Subcutaneous abdominal adipose tissue (tissue), 5 donors: ENCODE results near the gene NTSR1.

ENCODE experiments used
- H3K27ac ChIP-seq: one replicate; pipeline ENCODE4 v1.7.0; 2013; ENCODE audit warnings: low read depth, mild to moderate bottlenecking, inconsistent platforms, low read length, moderate library complexity
- H3K27me3 ChIP-seq, 5 donors: one replicate each; pipeline ENCODE4 v1.7.0; 2013; ENCODE audit warnings: low read length in 5 of 5, inconsistent platforms in 1 of 5; ENCODE audit not compliant: control insufficient read depth in 5 of 5, insufficient read depth in 4 of 5
- H3K36me3 ChIP-seq, 5 donors: one replicate each; pipeline ENCODE4 v1.7.0; 2013; ENCODE audit warnings: low read length in 5 of 5; ENCODE audit not compliant: control insufficient read depth in 5 of 5, insufficient read depth in 5 of 5
- H3K4me1 ChIP-seq, 5 donors: one replicate each; pipeline ENCODE4 v1.7.0; 2013; ENCODE audit warnings: low read length in 5 of 5, mild to moderate bottlenecking in 3 of 5, moderate library complexity in 1 of 5; ENCODE audit not compliant: control insufficient read depth in 5 of 5, insufficient read depth in 5 of 5
- H3K4me3 ChIP-seq, 5 donors: one replicate each; pipeline ENCODE4 v1.7.0; 2013; ENCODE audit warnings: low read length in 5 of 5, low read depth in 1 of 5
- H3K9ac ChIP-seq, 5 donors: one replicate each; pipeline ENCODE4 v1.7.0; 2013; ENCODE audit warnings: low read length in 5 of 5, mild to moderate bottlenecking in 4 of 5, moderate library complexity in 3 of 5
- H3K9me3 ChIP-seq, 5 donors: one replicate each; pipeline ENCODE4 v1.7.0; 2013; ENCODE audit warnings: low read length in 5 of 5; ENCODE audit not compliant: control insufficient read depth in 5 of 5
- donor health status: healthy.
- donor health status: healthy.
- donor health status: healthy.
- donor health status: healthy.
- donor health status: healthy.

Gene NTSR1

DNA sequence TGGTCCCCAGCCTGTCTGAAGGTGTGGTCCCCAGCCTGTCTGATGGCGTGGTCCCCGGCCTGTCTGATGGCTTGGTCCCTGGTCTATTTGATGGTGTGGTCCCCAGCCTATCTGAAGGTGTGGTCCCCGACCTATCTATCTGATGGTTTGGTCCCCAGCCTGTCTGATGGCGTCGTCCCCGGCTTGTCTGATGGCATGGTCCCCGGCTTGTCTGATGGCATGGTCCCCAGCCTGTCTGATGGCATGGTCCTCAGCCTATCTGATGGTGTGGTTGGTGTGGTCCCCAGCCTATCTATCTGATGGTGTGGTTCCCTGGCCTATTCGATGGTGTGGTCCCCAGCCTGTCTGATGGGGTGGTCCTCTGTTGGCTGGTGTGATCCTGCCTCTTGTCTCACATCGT, 69.4 kb downstream of the NTSR1 start:
- Histone ChIP-seq H3K27me3 (peaks cover 0 to 21% (median 16%) of the 10 kb centered on the region in 5 donors), H3K36me3 (no peaks in the 10 kb centered on the region), H3K4me1 (peaks cover 3 to 33% (median 27%) of the 10 kb centered on the region in 5 donors), H3K9ac (no peak overlapping the region), H3K27ac (no peak overlapping the region), H3K4me3 (no peak overlapping the region), H3K9me3 (peaks cover 0 to 3% (median 0%) of the 10 kb centered on the region in 5 donors)

DNA sequence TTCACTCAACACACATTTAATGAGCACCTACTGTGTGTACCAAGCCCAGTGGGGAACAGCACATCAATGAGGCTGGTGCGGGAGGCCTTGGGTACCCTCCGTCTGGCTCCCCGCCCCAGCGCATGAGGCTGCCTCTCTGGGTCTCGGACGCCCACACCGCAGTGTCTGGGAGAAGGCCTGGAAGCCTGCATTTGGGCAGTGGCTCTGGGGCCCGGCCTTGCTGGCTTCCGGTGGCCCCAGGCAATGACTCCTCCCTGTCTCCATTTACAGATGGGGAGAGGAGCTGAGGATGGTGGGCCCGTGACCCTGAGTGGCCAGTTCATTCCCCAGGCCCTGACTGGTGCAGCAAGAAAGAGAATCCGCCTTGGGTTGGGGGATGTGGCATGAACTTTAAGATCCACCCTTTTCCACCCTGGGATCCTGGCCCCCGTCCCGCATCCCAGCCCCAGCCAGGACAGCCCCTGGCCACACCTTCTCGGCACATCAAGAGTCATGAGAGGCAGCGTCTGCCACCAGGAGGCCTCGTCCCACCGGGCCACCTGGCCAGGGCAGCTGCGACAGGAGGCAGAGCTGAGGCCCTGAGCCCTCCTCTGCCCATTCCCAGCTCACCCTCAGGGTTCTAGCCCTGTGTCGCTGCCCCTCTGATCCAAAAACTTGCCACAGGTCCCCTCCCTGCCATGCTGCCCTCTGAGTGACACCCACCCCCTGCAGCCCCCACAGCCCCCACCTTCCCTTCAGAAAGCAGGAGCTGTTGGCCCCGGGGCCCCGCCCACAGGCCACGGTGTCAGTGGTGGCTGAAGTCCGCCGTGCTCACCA, 70.2 kb downstream of the NTSR1 start:
- H3K9ac ChIP-seq: no peak overlapping the region
- no peak overlapping the region for H3K27ac ChIP-seq
- no peak overlapping the region for H3K4me3 ChIP-seq
- H3K36me3 ChIP-seq: no peaks in the 10 kb centered on the region
- H3K9me3 ChIP-seq: peaks cover 0 to 3% (median 0%) of the 10 kb centered on the region in 5 donors
- peaks cover 0 to 20% (median 16%) of the 10 kb centered on the region in 5 donors for H3K27me3 ChIP-seq
- H3K4me1 ChIP-seq: peaks cover 4 to 31% (median 25%) of the 10 kb centered on the region in 5 donors

DNA sequence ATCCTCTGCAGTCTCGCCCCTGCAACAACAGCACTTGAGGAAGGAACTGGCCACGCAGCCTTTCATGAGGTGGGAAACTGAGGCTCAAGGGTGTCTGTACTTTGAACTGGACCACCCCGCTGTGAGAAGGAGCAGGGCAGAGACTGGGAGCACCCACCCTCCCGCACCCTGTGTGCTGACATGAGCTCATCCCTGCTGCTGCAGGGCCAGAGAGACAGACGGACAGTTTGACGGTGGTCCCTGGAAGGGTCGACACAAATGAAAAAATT, 70.7 kb downstream of the NTSR1 start:
- Histone ChIP-seq H3K9me3 (peaks cover 0 to 3% (median 0%) of the 10 kb centered on the region in 5 donors), H3K27me3 (peaks cover 0 to 20% (median 16%) of the 10 kb centered on the region in 5 donors), H3K4me3 (no peak overlapping the region), H3K4me1 (peaks cover 4 to 27% (median 25%) of the 10 kb centered on the region in 5 donors), H3K9ac (no peak overlapping the region), H3K27ac (no peak overlapping the region), H3K36me3 (no peaks in the 10 kb centered on the region)

DNA sequence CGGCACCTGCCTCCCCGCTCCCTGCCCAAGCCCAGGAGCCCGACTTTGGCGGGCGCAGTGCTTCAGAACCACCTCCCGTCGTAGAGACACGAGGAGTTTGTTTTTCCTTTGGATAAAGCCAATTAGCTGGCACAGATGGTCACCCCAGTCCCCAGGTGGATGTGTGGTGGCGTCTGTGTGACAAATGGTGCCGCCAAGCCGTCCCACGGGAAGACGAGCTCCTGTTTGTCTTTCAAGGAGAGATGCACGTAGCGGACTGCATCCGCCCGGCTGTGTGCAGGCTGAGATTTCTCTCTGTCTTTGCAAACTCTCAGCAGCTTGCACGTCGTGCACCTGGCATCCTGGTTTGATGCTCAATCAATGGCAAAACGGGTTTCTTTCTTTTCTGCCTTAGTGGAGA, 71.6 kb downstream of the NTSR1 start:
- Histone ChIP-seq H3K9me3 (peaks cover 0 to 3% (median 0%) of the 10 kb centered on the region in 5 donors), H3K36me3 (no peaks in the 10 kb centered on the region), H3K27ac (no peak overlapping the region), H3K9ac (no peak overlapping the region), H3K27me3 (peaks cover 0 to 18% (median 14%) of the 10 kb centered on the region in 5 donors), H3K4me3 (no peak overlapping the region), H3K4me1 (peaks cover 4 to 27% (median 17%) of the 10 kb centered on the region in 5 donors)

DNA sequence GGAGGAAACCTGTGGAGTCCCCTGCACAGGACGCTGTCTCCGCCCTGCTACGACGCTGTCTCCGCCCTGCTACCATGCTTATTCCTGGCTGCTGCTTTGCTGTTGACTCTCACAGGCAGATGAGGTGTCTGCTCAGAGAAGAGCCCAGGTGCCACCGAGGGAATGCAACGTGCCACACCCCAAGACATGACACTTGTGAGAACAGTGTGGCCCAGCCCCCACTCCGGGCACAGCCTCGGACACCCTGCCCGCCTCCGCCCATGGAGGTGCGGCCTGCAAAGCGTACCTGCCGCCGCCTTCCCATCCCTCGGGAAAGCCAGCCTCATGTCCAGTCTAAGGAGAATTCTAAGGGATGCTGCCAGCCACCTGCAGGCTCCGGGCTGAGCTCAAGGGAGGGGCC, 72.1 kb downstream of the NTSR1 start:
- H3K9me3 ChIP-seq: peaks cover 0 to 3% (median 0%) of the 10 kb centered on the region in 5 donors
- peaks cover 0 to 18% (median 11%) of the 10 kb centered on the region in 5 donors for H3K27me3 ChIP-seq
- no peaks in the 10 kb centered on the region for H3K36me3 ChIP-seq

DNA sequence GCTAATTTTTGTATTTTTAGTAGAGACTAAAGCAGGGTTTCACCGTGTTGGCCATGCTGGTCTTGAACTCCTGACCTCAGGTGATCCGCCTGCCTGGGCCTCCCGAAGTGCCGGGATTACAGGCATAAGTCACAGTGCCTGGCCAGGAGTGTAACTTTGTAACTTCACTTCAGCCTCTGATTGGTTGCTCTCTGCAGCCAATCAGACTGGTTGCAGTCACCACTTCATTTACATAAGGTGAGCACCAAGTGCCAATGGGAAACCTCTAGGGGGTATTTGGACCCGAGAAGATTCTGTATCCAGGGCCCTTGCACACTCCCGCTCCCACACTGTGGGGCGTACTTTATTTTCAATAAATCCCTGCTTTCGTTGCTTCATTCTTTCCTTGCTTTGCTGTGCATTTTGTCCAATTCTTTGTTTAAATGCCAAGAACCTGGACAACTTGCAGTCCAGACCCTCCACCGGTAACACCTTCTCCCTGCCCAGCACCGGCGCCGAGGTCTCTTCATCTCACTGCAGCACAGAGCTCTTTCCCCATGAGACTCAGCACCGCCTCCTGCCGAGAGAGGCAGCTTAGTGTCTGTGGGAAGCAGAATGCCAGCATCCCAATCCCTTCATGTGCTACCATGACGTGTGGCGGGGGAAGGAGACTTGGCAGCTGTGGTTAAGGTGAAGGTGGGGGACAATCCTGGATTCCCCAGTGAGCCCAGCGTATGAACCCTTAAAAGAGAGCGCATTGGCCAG, 73.7 kb downstream of the NTSR1 start:
- Histone ChIP-seq H3K27ac (no peak overlapping the region), H3K4me3 (no peak overlapping the region), H3K4me1 (peaks cover 4 to 14% (median 11%) of the 10 kb centered on the region in 5 donors), H3K27me3 (peaks cover 0 to 20% (median 15%) of the 10 kb centered on the region in 5 donors), H3K9ac (no peak overlapping the region), H3K36me3 (no peaks in the 10 kb centered on the region), H3K9me3 (no peaks in the 10 kb centered on the region)

More for the DNA sequence above, 72.1 kb downstream of the NTSR1 start:
- H3K4me1 ChIP-seq: peaks cover 4 to 27% (median 17%) of the 10 kb centered on the region in 5 donors
- H3K9ac ChIP-seq: no peak overlapping the region
- H3K4me3 ChIP-seq: no peak overlapping the region
- no peak overlapping the region for H3K27ac ChIP-seq

DNA sequence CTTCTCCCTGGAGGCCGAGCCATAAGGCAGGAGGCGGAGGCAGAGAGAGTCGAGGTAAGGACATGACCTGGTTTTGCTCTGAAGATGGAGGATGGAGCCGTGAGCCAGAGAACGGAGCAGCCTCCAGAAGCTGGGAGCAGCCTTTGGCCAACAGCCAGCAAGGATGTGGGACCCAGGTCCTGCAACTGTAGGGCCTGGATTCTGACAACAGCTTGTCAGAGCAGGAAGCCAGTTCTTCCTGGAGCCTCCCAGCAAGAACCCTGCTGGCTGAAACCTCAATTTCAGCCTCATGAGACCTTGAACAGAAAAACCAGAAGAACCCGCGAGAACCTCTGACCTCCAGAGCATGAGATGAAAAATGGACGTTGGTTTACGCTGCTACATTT, 74.2 kb downstream of the NTSR1 start:
- Histone ChIP-seq H3K9ac (no peak overlapping the region), H3K9me3 (no peaks in the 10 kb centered on the region), H3K4me3 (no peak overlapping the region), H3K4me1 (peaks cover 4 to 13% (median 11%) of the 10 kb centered on the region in 5 donors), H3K36me3 (no peaks in the 10 kb centered on the region), H3K27me3 (peaks cover 0 to 16% (median 10%) of the 10 kb centered on the region in 5 donors), H3K27ac (no peak overlapping the region)

DNA sequence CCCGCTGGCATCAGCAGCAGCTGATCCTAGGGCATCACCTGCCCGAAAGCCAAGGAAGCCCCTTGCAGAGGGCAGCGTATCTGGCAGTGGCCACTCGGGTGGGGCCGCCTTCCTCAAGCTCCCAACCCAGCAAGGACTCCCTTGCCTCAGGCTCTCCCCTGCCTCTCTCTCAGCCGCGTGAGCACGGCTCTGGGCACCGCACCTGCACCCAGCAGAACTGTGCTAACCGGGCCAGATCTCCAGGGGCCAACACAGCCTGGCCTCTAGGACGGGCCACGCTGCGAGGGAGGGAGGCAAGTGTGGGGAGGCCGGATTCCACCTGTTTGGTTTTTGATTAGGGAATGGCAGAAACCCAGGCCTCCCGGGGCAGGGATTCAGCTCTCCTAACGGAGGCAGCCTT, 75.9 kb downstream of the NTSR1 start:
- Histone ChIP-seq H3K36me3 (no peaks in the 10 kb centered on the region), H3K9me3 (no peaks in the 10 kb centered on the region), H3K4me1 (peaks cover 4 to 13% (median 11%) of the 10 kb centered on the region in 5 donors), H3K27ac (no peak overlapping the region), H3K4me3 (no peak overlapping the region), H3K9ac (no peak overlapping the region), H3K27me3 (peaks cover 4 to 12% (median 7%) of the 10 kb centered on the region in 5 donors)

DNA sequence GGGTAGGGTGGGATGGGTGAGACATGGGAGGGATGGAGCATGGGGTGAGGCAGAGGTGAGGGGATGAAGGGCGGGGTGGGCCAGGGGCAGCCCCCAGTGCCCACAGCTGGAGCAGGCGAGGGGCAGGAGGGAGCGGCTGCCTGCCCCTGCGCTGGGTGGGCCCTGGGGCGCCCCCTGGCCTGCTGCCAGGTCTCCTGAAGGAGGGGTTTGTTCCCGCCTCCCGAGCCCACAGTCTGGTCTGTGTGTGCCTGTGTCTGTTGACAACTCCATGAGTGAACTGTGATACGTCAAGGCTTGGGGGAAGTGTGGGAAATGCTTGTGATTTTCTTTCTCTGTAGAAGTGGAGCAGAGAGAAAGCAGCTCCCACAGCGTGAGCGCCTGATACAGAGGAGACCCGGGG, 76.8 kb downstream of the NTSR1 start:
- no peak overlapping the region for H3K27ac ChIP-seq

DNA sequence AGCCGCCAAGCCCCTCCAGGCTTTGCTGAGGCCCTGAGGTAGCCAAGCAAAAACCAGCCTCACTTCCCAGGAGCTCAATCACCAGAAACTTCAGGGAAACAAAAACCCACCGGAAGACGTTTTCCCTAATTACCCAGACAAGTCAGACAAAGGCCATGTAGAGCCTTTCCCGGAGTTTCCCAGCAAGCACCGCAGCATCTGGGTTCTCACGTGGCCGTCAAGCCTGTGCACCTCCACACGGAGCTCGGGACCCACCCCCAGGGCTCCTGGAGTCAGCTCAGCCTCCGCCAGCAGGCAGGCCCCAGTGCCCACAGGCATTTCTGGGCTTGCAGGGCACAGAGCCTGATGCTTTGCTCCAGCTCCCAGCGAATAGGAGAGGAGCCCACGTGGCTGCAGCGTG, 77.5 kb downstream of the NTSR1 start:
- Histone ChIP-seq H3K4me3 (no peak overlapping the region), H3K9ac (no peak overlapping the region), H3K27ac (no peak overlapping the region), H3K9me3 (no peaks in the 10 kb centered on the region), H3K36me3 (no peaks in the 10 kb centered on the region), H3K27me3 (peaks cover 4 to 17% (median 5%) of the 10 kb centered on the region in 5 donors), H3K4me1 (peaks cover 4 to 14% (median 12%) of the 10 kb centered on the region in 5 donors)

More for the DNA sequence above, 76.8 kb downstream of the NTSR1 start:
- no peak overlapping the region for H3K9ac ChIP-seq
- H3K4me1 ChIP-seq: peaks cover 4 to 13% (median 11%) of the 10 kb centered on the region in 5 donors
- no peaks in the 10 kb centered on the region for H3K9me3 ChIP-seq
- H3K4me3 ChIP-seq: no peak overlapping the region
- H3K27me3 ChIP-seq: peaks cover 4 to 16% (median 5%) of the 10 kb centered on the region in 5 donors
- H3K36me3 ChIP-seq: no peaks in the 10 kb centered on the region
